Measurements from ENCODE around the gene UGP2.
"Not testable (repeated sequence)": the region's sequence is repeated elsewhere in the genome, so short reads cannot be mapped to it uniquely, and the experiment has no call there.

UGP2 gene

DNA sequence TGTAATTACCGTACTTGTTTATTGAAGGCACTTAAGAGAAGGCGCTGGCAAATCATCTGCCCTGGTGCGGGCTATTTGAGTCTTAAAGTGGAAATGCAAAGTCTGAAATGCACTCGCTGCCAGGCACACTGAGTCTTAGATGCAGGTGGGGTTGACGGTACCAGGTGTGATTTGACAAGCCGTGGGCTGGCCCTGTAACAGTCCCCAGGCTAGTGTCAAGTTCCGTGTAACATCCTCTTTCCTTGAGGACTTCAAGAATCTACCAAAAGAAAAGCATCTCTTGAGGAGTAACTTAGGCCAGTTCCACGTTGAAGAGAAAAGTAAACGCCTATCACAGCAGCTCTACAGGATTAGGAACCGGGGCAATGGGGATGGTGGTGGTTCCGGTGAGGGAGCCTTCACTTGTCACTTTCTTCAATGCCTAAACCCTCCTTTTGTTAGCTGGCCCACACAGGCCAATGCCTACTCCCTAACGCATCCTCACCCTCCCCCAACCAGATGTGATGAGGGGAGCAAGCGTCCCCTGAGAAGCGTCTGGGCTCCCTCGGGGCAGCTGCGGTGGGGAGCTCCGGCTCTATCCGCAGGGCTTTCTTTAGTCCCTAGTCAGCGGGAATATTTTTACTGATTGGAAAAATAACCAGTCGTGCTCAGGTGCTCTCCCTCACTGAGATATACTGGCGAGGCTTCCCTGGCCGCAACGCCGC lies 1.5 kb upstream of the UGP2 start:
- peak in 1 of 2 donors; percentile 8 for DNase-seq (ENCODE audit: low read depth in 2 of 2)

GRCh38 chr2:63840785-63841253 lies 877 bp upstream of the UGP2 start:
- DNase-seq (ENCODE audit: low read depth in 2 of 2): peak; percentile 95 to 97

DNA sequence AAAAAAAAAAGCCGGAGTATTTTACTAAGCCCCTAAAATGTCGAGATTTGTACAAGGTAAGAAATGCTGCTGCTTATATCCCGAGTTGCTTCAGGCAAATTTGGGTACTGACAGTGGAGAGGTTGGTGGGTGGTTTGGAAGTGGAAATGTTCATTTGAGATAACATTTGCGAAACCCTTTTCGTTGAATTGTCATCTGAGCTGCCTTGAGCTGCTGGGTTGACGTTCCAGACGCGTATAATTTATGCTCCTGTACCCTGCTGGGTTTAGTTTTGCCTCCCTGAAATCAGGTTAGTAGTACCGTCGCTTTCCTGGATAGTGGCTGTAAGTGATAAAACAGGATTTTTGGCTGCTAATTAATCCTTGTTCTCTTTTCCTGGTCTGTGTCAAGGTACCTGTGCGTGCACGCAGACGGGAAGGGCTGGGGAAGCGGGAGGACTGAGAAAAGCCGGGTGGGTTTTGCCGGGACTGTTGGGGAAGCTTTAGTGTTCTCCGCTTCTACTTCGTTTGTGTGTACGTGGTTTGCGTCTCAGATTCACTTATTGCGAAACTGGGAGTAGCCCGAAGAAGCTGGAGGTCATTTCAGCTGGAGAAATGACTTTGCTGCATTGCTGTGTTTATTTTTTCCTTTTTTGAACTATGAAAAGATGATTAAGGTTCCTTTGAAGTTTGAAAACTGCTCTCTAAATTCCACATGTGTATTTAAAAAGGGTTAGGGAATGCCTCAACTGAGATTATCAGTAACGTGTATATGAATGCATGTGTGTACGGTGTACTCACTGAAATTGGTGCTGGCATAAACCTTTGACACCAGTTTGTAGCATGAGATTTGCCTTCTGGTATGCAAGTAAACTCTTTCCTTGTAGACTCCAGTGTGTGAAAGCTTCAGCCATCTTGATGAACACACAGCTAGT lies 709 bp downstream of the UGP2 start:
- no peak for DNase-seq (ENCODE audit: low read depth in 2 of 2)

DNA sequence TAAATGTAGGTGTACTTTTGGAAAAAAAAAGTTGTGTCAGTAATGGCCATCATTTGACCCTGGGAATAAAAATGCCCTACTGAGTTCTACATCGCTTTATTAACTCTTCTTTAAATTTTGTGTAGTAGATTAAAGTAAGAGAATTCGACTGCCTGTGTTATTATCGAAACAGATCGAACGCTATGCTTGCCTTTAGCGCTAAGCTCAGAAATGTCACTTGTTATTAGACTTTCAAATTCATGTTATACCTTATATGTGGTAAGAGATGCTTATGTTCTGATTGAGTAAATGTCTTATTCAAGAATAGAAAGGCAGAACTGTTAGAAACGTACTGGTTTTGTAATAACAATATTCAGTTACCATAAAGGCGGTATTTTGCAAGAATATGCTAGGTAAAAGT lies 1.4 kb downstream of the UGP2 start:
- DNase-seq (ENCODE audit: low read depth in 2 of 2): no peak

- no peak for DNase-seq (ENCODE audit: low read depth in 2 of 2)
Observed at GRCh38 chr2:63843791-63844190, 2.1 kb downstream of the UGP2 start.

DNA sequence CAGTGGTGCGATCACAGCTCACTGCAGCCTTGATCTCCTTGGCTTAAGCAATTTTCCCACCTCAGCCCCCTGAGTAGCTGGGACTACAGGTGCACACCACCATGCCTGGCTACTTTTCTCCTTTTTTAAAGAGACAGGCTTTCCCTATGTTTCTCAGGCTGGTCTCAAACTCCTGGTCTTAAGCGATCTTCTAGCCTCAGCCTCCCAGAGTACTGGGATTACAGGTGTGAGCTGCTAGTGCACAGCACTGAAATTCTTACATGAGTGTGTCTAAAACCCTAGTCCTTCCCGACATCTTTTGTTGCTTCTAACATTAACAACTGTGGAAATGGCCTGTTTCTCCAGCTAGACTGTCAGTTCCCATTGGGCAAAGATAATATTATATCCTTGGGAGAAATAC lies 2.9 kb downstream of the UGP2 start:
- DNase-seq (ENCODE audit: low read depth in 2 of 2): no peak

DNA sequence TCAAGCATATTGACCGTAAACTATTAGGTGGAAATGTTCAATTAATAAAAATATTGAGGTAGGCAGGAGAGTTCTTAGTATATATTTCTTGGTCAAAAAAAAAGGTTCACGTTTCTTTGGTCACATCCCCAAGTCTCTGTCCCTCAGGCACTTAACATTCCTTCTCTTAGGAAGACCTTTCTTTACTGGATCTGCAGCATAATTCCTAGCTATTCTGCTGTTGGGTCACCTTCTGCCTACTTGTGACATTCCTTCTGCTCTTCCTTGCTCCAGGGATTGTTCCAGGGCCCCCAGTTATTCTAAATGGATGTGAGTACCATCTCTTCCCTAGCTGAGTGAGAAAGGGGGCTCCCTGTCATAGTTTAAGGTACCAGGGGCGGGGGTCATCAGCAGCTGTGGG lies 4.2 kb downstream of the UGP2 start:
- no peak for DNase-seq (ENCODE audit: low read depth in 2 of 2)

DNA sequence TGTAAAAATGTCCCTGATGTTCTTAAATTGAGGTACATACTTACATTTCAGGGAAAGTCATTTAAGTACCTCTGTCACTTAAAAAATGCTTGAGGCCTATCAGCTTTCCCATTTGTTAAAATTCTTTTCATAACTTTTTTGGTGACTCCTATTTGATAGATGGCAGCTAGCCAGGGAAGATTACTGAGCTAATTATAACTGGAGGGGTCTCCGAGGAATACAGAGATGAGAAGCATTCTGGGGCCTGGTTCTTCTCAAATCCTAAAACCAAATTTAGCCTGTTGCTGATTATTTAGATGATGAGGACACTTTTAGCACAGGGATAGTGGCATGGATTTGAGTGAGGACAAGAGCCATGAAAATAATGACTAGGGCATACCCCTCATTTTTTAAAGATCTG lies 4.8 kb downstream of the UGP2 start:
- DNase-seq (ENCODE audit: low read depth in 2 of 2): no peak

DNA sequence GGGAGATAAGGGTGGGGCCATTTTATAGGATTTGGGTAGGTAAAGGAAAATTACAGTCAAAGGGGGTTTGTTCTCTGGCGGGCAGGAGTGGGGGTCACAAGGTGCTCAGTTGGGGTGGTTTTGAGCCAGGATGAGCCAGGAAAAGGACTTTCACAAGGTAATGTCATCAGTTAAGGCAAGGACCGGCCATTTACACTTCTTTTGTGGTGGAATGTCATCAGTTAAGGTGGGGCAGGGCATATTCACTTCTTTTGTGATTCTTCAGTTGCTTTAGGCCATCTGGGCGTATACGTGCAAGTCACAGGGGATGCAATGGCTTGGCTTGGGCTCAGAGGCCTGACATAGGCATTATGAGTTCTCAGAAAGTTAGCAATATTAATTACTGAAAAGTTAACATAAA lies 5.9 kb downstream of the UGP2 start:
- not testable (repeated sequence) for DNase-seq (ENCODE audit: low read depth in 2 of 2)

GRCh38 chr2:63849381-63850203 lies 7.9 kb downstream of the UGP2 start:
- DNase-seq (ENCODE audit: low read depth in 2 of 2): no peak

GRCh38 chr2:63850204-63850571 lies 8.5 kb downstream of the UGP2 start:
- no peak for DNase-seq (ENCODE audit: low read depth in 2 of 2)

GRCh38 chr2:63850649-63851048 lies 9.0 kb downstream of the UGP2 start:
- DNase-seq (ENCODE audit: low read depth in 2 of 2): no peak

GRCh38 chr2:63851691-63852311 lies 10.1 kb downstream of the UGP2 start:
- DNase-seq (ENCODE audit: low read depth in 2 of 2): no peak

DNA sequence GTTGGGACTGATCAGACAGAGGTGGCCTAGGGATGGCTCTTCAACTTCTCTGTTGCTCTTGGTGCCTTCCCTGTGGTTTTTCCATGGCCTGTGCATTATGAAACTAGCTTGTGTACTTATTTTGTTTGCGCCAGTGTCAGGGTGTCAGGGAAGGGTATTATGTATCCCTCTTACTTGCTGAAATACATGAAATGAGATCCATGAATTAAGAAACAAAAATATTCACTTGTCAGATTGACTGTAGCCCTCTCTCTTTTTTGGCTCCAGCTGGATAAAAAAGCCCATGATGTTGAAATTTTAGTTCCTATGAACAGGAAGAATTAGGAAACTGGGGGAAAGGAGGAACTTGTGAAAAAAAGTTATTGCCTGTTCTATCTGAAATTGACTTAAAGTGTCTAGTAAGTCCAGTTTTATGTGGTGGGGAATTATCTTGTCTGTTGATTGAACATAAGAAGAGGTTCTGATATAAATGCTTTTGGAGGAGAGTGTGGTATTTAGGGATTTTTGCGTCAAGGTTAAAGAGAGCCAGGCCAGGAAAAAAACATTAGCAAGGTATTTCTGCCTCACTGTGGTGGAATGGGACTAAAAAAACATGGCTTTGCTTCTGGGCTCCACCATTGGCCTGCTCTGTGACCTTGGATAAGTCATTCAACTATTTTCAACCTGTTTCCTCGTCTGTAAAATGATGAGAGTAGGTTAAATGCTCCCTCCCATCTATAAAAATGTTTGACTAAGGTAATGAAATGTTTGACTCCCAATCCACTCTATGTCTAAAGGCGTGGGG lies 12.0 kb downstream of the UGP2 start:
- no peak for DNase-seq (ENCODE audit: low read depth in 2 of 2)

DNA sequence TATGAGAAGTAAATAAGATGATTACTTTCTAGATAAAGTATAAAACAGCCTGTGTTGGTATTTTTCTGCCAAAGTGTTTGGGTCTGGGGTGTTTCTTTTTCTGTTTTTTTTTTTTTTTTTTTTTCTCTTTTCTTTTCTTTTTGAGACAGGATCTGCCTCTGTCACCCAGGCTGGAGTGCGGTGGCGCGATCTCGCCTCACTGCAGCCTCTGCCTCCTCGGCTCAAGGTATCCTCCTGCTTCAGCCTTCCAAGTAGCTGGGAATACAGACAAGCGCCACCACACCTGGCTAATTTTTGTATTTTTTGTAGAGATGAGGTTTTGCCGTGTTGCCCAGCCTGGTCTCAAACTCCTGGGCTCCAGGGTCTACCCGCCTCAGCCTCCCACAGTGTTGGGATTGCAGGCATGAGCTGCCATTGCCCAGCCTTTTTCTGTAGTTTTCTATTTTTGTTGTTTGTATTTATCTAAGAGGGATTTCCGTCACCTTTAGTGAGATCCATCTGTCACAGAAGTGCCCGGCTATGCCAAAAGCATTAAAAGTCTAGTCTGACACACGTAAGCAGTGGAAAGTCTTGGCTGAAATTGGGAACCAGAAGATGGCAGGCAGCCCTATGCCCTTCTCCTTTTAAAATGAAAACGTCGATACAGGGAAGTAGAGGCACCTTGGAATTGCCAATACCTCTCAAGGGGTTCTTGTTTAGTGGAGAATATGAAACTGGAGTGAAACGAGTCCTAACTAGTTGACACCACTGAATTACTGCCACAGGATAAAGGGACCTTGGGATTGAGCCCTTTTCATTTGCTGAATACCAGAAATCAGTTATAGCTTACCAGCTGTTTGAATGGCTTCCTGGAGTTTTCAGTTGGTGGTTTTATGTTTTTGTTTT lies 14.0 kb downstream of the UGP2 start:
- no peak for DNase-seq (ENCODE audit: low read depth in 2 of 2)

DNA sequence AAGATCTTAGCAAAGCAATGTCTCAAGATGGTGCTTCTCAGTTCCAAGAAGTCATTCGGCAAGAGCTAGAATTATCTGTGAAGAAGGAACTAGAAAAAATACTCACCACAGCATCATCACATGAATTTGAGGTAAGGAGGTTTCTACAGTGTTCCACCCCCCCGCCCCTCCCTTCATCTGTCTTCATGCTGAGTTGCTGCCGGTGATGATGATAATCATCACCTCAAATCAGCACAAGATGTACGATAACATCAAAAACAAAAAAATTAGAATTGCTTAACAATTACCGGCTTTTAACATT lies 14.6 kb downstream of the UGP2 start:
- peak in 1 of 2 donors; percentile 27 for DNase-seq (ENCODE audit: low read depth in 2 of 2)

DNA sequence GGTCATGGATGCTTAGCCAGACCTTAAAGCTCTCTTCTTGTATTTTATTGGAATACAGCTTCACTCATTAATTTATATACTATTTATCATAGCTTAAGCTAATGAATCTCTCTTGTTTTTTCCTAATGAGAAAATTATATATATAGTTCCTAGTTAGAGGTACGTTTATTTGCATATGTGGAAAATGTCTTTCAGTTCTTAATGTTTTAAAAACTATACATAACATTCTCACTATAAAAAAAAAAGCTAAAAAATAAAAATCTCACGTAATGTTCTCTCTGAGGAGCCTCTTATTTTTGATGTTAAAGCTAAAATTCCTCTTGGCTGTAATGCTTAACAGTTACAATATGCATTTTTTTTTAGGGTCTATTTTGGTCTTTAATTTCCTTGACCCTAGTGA lies 16.6 kb downstream of the UGP2 start:
- no peak for DNase-seq (ENCODE audit: low read depth in 2 of 2)

- DNase-seq (ENCODE audit: low read depth in 2 of 2): peak in 1 of 2 donors; percentile 19
Observed at GRCh38 chr2:63861220-63861822, 19.6 kb downstream of the UGP2 start.

DNA sequence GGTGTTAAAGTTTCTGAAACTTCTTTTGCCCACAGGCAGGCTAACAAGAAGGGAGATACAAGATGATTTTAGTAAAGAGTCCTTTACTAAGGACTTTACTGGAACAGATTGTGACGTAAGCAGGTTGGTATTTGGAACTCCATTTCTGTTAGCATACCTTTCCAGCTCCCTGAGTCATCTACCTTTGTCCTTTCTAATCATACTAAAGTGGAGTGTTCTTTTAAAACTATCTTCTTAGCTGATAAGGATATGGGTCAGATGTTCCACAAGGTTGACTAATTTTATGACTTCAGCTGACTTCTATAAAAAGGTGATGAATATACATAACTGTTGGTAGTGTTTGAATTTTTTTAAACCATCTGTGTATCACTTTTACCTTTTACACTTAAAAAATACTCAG lies 21.1 kb downstream of the UGP2 start:
- no peak for DNase-seq (ENCODE audit: low read depth in 2 of 2)

DNA sequence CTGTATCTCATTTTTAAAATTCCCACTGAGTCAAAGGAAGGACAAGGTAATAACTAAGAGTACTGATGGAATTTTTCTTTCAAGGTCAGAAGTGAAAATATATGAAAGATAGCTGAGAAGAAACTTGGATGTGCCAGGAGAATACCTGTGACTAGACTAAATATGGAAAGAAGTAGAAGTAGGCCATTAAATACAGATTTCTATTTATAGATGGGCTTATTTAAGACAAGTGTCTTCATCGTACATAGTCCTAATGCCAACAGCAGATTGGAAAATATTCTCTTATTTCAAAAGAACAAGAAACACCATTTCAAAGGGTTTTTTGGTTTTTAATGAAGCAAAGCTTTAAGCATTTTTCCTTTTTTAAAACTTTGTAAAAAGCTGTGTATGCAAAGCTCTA lies 22.0 kb downstream of the UGP2 start:
- DNase-seq (ENCODE audit: low read depth in 2 of 2): no peak
